ENCODE measurements around the gene SFTA2. TPM values are rescaled to one million over a fixed set of nuclear protein-coding genes. Genes with fewer than 3 reads are reported as not detected.
A peak's percentile ranks its signal among the peaks of the same experiment; 100 is the strongest.
"Not testable (repeated sequence)": the region's sequence is repeated elsewhere in the genome, so short reads cannot be mapped to it uniquely, and the experiment has no call there.

Gene SFTA2
- total RNA-seq, 1 donor from 2014 or later: not detected

DNA sequence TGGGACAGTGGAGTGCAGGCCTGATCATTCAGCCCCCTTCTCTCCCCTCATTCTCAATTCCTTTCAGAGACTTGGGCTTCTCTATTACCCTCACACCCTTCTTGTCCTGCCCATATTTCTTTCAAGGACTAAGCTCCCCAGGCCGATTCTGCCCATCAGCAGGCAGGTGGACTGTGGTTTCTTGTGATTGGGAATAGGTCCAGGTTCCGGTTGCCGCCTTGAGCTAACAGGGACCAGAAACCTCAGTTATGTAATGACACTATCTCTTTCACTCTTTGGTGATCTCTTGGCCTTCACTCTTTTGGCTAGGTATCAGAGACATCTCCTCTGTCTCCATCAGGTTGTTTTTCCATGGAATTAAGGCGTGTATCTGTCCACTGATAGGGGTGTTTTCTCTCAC lies 15.3 kb upstream of the SFTA2 start:
- intact Hi-C loops (cut with DNase I): no loop called here
- ATAC-seq: no peak
- DNase-seq (ENCODE audit: missing footprints): no peak

- ATAC-seq (no peak), DNase-seq (ENCODE audit: missing footprints) (no peak)
- intact Hi-C loops (cut with DNase I): no loop called here
Measured at GRCh38 chr6:30945281-30945680, 13.3 kb upstream of the SFTA2 start.

- ATAC-seq: no peak
- intact Hi-C loops (cut with DNase I): loop anchor here (5.0 kb wide), 1 partner anchor 98 kb away; no protein-coding TSS in a partner anchor
- DNase-seq (ENCODE audit: missing footprints): no peak
Measured at GRCh38 chr6:30944051-30944450, 12.1 kb upstream of the SFTA2 start.

GRCh38 chr6:30942338-30943060 lies 10.5 kb upstream of the SFTA2 start:
- ATAC-seq: peak; percentile 79
- peak; percentile 85 for DNase-seq (ENCODE audit: missing footprints)
- intact Hi-C loops (cut with DNase I): loop anchor here (5.0 kb wide), 1 partner anchor 100 kb away; no protein-coding TSS in a partner anchor

DNA sequence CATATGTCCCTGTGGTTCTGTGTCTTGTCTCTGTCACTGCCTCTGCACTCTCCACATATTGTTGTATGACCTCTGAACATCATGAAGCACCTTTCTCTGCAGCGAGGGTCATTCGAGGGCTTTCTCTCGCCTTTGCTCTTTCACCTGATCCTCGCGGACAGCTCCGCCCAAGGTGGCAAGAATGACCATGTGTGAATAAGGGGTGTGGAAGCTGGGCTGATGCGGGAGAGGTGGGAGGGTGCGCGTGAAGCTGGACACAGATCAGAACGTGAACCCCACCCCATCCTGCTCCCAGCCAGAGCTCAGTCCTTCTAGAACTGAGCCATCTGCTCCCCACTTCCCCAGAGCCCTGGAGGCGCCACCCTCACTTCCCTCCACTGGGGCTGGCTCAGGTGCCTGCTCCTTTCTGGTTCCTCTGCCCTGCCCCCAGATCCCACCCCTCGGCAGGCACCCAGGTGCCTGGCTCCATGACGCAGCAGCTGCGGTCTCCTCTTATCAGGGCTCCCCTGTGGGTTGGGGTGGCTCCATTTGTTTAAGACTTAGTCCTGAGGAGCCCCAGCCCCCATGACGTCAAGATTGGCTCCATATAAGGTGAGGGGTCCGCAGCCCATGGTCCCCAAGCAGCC lies 8.5 kb upstream of the SFTA2 start, which contains the start of gene MUCL3:
MUCL3 (plus strand) TSS at position 613 of the 626 bp plus-strand sequence. CDS start 27 bp downstream, outside the sequence.
- no peak for DNase-seq (ENCODE audit: missing footprints)
- no peak for ATAC-seq
- intact Hi-C loops (cut with DNase I): loop anchor here (5.0 kb wide), 1 partner anchor 102 kb away; no protein-coding TSS in a partner anchor

DNA sequence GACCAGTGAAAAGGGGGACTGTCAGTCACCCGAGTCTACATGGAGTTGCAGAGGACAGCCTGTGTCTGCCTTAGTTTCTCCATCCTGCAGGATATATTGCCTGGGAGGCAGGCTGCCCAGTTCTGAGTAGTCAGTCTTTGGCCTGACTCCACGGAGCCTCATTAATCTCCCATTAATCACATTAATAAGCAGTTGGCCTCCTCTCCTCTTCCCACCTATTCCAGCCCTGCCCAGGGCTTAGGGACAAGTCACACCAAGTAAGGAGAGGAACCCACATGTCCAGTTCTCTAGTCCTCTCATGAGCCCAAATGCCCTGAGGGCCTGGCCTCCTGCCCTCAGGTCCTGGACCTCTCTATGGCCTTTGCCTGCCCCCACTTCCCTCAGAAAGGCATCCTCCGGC lies 7.5 kb upstream of the SFTA2 start:
- DNase-seq (ENCODE audit: missing footprints) (no peak), ATAC-seq (no peak)
- intact Hi-C loops (cut with DNase I): no loop called here

- no peak for ATAC-seq
- no peak for DNase-seq (ENCODE audit: missing footprints)
- intact Hi-C loops (cut with DNase I): no loop called here
Measured at GRCh38 chr6:30938730-30939129, 6.8 kb upstream of the SFTA2 start.

- ATAC-seq (no peak), DNase-seq (ENCODE audit: missing footprints) (no peak)
- intact Hi-C loops (cut with DNase I): no loop called here
Measured at GRCh38 chr6:30937265-30937664, 5.3 kb upstream of the SFTA2 start.

- no peak for DNase-seq (ENCODE audit: missing footprints)
- no peak for ATAC-seq
- intact Hi-C loops (cut with DNase I): no loop called here
Measured at GRCh38 chr6:30935018-30935417, 3.0 kb upstream of the SFTA2 start.

DNA sequence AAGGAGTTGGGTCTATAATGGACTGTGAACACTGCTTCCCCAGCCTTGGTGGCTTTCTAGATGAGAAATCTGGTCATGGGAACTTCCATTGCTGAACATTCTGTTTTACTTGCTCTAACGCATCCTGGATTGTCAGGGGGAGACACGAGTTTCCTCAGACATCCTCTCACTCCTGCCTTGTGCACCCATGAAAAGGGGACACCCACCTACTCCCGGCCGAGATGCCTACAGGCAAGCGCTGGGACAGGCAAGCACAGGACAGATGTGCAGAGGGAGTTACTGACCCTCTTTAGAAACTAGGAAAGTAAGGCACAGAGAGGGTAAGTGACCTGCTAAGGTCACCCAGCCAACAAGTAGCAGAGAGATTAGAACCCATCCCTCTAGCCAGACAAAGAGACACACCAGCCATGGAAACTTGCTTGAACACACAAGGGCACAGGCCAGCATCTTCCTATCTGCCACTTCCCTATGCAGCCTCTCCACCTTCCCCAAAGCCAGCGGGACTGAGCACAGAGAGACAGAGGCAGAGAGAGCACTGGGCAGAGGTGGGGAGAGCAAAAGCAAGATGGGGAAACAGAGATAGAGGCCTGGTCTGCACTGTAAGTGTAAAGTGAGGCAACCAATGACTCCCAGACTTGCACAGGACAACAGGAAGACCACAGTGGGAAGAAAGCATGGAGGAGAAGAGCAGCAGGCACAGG lies 845 bp upstream of the SFTA2 start:
- DNase-seq (ENCODE audit: missing footprints) (no peak), ATAC-seq (no peak)
- intact Hi-C loops (cut with DNase I): no loop called here

DNA sequence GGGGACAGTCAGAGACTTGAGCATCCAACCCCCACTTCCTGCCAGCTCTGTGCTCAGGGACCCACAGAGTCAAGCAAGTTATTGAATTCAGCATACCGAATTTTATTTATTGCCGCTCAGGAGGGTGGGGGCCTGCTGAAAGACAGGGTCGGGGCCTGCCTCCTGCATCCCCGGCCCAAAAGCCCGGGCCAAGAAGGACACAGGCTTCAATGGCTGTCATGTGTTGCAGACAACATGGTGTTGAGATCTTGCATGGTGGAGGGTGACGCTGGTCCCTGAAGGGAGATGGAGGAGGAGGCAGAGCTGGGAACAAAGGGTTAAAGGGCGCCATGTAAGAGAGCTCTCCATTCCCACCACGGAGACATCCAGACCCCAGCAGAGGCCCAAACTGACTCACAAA lies 698 bp downstream of the SFTA2 start:
- ATAC-seq (no peak), DNase-seq (ENCODE audit: missing footprints) (no peak)
- intact Hi-C loops (cut with DNase I): no loop called here

DNA sequence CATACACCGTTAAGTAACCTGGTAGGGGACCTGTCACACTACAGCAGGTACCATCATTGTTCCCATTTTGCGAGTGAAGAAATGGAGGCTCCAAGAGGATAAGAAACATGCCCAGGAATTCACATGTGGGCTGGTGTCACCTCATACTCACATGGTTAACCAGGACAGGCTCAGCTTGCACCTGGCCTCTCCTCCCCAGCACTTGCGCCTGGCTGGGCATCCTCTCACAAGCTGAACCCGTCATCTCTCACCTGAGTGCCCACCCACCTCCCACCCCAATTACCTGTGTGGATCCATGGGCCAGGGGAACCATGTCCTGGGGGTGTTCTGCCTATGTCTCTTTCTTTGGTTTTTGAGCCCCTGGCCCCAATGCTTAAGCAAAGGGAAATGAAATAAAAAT lies 1.5 kb downstream of the SFTA2 start:
- intact Hi-C loops (cut with DNase I): no loop called here
- DNase-seq (ENCODE audit: missing footprints) (no peak), ATAC-seq (no peak)

- intact Hi-C loops (cut with DNase I): no loop called here
- DNase-seq (ENCODE audit: missing footprints) (no peak), ATAC-seq (no peak)
Measured at GRCh38 chr6:30928677-30929076, 3.3 kb downstream of the SFTA2 start.

DNA sequence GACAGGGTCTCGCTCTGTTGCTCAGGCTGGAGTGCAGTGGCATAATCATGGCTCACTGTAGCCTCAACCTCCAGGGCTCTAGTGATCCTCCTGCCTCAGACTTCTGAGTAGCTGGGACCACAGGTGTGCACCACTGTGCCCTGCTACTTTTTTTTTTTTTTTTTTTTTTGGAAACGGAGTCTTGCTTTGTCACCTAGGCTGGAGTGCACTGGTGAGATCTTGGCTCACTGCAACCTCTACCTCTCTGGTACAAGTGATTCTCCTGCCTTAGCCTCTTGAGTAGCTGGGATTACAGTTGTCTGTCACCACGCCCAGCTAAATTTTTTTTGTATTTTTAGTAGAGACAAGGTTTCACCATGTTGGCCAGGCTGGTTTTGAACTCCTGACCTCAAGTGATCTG lies 4.9 kb downstream of the SFTA2 start:
- ATAC-seq; DNase-seq (ENCODE audit: missing footprints); intact Hi-C loops (cut with DNase I): not testable (repeated sequence)

DNA sequence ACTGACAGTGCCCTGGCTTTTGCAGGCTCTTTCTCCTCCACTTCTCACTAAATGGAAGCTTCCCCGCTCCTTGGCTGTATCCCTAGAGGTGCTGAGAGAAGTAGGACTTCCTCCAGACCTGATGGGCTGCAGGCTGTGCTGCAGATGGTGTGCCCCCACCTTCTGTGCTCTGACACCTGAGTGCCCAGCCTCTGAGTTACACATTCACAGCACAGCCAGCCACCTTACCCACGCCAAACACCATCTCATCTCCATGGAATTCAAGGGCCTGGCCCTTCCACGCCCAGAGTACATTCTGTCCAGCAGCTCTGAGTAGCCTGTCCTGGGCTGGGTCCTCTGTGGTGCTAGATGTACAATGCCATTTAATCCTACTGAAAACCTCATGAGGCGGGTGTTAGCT lies 5.3 kb downstream of the SFTA2 start:
- intact Hi-C loops (cut with DNase I): no loop called here
- ATAC-seq: peak; percentile 73
- no peak for DNase-seq (ENCODE audit: missing footprints)

GRCh38 chr6:30924040-30924627 lies 7.8 kb downstream of the SFTA2 start:
- peak; percentile 51 for ATAC-seq
- DNase-seq (ENCODE audit: missing footprints); intact Hi-C loops (cut with DNase I): not testable (repeated sequence)

GRCh38 chr6:30922447-30922852 lies 9.5 kb downstream of the SFTA2 start:
- no peak for ATAC-seq
- DNase-seq (ENCODE audit: missing footprints): no peak
- intact Hi-C loops (cut with DNase I): no loop called here

- intact Hi-C loops (cut with DNase I): no loop called here
- ATAC-seq (no peak), DNase-seq (ENCODE audit: missing footprints) (no peak)
Measured at GRCh38 chr6:30918670-30919069, 13.3 kb downstream of the SFTA2 start.

GRCh38 chr6:30917487-30917886 lies 14.5 kb downstream of the SFTA2 start:
- intact Hi-C loops (cut with DNase I): no loop called here
- ATAC-seq: no peak
- DNase-seq (ENCODE audit: missing footprints): no peak
